ENCODE results near the gene YTHDF1. TPM values are rescaled to one million over a fixed set of nuclear protein-coding genes. Genes with fewer than 3 reads are reported as not detected.

The YTHDF1 gene
- total and polyA plus RNA-seq, 2 of the 4 experiments (the other 2 are of a cell fraction) = 10.9 to 22.6 TPM

DNA sequence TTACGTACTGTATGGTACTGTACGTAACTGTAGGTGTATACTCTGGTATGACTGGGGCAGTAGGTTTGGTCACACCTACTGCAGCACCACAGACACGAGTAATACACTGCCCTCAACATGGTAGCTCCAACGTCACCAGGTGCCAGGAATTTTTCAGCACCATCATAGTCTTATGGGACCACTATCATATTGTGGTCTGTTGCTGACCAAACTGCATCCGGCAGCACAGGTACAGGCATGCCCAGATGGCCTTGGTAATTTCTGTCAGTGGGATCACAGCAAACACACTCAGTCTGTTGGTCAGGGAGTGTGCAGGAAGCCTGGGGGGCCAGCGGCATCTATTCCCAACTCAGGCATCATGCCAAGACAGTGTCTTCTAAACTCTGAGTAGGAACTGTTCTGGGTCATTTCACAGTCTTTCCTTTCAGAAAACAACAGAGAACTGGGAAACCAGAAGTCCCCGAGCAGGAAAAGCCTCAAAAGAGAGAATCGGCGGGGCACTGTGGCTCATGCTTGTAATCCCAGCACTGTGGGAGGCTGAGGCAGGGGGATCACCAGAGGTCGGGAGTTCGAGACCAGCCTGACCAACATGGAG is 5.8 kb downstream of the YTHDF1 start:
- Histone ChIP-seq H3K36me3 (ENCODE audit: control insufficient read depth, insufficient read depth, low read length) (peaks cover 54% of the 10 kb centered on the region), H3K4me3 (ENCODE audit: insufficient read depth, low read depth, low read length) (no peak overlapping the region), H2AK5ac (ENCODE audit: low read depth, low read length) (no peak overlapping the region), H4K5ac (ENCODE audit: low read depth, low read length) (no peak overlapping the region), H3K9ac (ENCODE audit: low read depth, low read length) (no peak overlapping the region), H2BK5ac (ENCODE audit: low read depth, low read length, poor library complexity, severe bottlenecking) (no peak overlapping the region), H4K91ac (ENCODE audit: insufficient read depth, low read depth, low read length) (no peak overlapping the region), H2AFZ (replicated peaks; ENCODE audit: low read length, poor library complexity) (no peak overlapping the region), H4K20me1 (ENCODE audit: insufficient read depth, low read length) (peaks cover 93% of the 10 kb centered on the region), H3K4me2 (ENCODE audit: low read depth, low read length) (no peak overlapping the region), H3K9me3 (ENCODE audit: control insufficient read depth, insufficient read depth, low read length) (no peaks in the 10 kb centered on the region), H2BK15ac (ENCODE audit: low read depth, low read length) (no peak overlapping the region), H3K27ac (ENCODE audit: insufficient read depth, low read length) (no peak overlapping the region), H3K14ac (replicated peaks; ENCODE audit: low read depth, low read length) (no peak overlapping the region), H3K79me1 (ENCODE audit: low read depth in 1 of 2, low read length in 2 of 2) (peaks cover 39 to 84% of the 10 kb centered on the region in 2 experiments), H2AK9ac (replicated peaks; ENCODE audit: low read depth, low read length, poor library complexity) (no peak overlapping the region), H3K9me1 (ENCODE audit: insufficient read depth, low read length) (peaks cover 6% of the 10 kb centered on the region; the same call in 1 of the 2 replicates), H3K4ac (ENCODE audit: low read depth, low read length) (no peak overlapping the region), H3K23ac (ENCODE audit: low read depth, low read length) (no peak overlapping the region), H3K18ac (ENCODE audit: low read depth, low read length) (no peak overlapping the region), H3K56ac (ENCODE audit: extremely low read depth, insufficient read depth, low read length) (no peak overlapping the region), H2BK20ac (ENCODE audit: low read depth, low read length) (no peak overlapping the region), H3K27me3 (ENCODE audit: control insufficient read depth, insufficient read depth, low read length) (no peaks in the 10 kb centered on the region), H2BK120ac (ENCODE audit: low read depth, low read length) (no peak overlapping the region), H4K8ac (ENCODE audit: low read depth in 2 of 2, low read length in 2 of 2) (no peak overlapping the region), H3K4me1 (ENCODE audit: control insufficient read depth, insufficient read depth, low read length) (peaks cover 4% of the 10 kb centered on the region)
- TF ChIP-seq RCOR1 (IDR thresholded peaks at IDR 0.05; ENCODE audit: insufficient replicate concordance, low read length) (no peak), CEBPB (IDR thresholded peaks at IDR 0.05; ENCODE audit: low read depth, low read length) (no peak), MAZ (IDR thresholded peaks at IDR 0.05; ENCODE audit: borderline replicate concordance, low read depth, low read length) (no peak), MAFK (IDR thresholded peaks at IDR 0.05; ENCODE audit: low read depth, low read length) (no peak), RFX5 (IDR thresholded peaks at IDR 0.05; ENCODE audit: low read depth, low read length) (no peak), CHD1 (IDR thresholded peaks at IDR 0.05; ENCODE audit: low read depth, low read length) (no peak), MXI1 (IDR thresholded peaks at IDR 0.05; ENCODE audit: borderline replicate concordance, low read depth, low read length) (no peak), SMC3 (IDR thresholded peaks at IDR 0.05; ENCODE audit: low read depth, low read length) (no peak), BHLHE40 (IDR thresholded peaks at IDR 0.05; ENCODE audit: low read depth, low read length) (no peak), FOS (IDR thresholded peaks at IDR 0.05; ENCODE audit: low read depth, low read length) (no peak), POLR2A (IDR thresholded peaks at IDR 0.05; ENCODE audit: low read depth, low read length) (no peak), RAD21 (IDR thresholded peaks at IDR 0.05; ENCODE audit: low read length) (no peak), NFE2L2 (IDR thresholded peaks at IDR 0.05; ENCODE audit: low read depth, low read length) (no peak)
- TF ChIP-seq, protein P1, sequence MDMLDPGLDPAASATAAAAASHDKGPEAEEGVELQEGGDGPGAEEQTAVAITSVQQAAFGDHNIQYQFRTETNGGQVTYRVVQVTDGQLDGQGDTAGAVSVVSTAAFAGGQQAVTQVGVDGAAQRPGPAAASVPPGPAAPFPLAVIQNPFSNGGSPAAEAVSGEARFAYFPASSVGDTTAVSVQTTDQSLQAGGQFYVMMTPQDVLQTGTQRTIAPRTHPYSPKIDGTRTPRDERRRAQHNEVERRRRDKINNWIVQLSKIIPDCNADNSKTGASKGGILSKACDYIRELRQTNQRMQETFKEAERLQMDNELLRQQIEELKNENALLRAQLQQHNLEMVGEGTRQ (IDR thresholded peaks at IDR 0.05; ENCODE audit: low read depth, low read length) = no peak
- TF ChIP-seq, protein P2, sequence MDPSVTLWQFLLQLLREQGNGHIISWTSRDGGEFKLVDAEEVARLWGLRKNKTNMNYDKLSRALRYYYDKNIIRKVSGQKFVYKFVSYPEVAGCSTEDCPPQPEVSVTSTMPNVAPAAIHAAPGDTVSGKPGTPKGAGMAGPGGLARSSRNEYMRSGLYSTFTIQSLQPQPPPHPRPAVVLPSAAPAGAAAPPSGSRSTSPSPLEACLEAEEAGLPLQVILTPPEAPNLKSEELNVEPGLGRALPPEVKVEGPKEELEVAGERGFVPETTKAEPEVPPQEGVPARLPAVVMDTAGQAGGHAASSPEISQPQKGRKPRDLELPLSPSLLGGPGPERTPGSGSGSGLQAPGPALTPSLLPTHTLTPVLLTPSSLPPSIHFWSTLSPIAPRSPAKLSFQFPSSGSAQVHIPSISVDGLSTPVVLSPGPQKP (IDR thresholded peaks at IDR 0.05; ENCODE audit: borderline replicate concordance, low read depth, low read length) = no peak
- TF ChIP-seq, protein P3, sequence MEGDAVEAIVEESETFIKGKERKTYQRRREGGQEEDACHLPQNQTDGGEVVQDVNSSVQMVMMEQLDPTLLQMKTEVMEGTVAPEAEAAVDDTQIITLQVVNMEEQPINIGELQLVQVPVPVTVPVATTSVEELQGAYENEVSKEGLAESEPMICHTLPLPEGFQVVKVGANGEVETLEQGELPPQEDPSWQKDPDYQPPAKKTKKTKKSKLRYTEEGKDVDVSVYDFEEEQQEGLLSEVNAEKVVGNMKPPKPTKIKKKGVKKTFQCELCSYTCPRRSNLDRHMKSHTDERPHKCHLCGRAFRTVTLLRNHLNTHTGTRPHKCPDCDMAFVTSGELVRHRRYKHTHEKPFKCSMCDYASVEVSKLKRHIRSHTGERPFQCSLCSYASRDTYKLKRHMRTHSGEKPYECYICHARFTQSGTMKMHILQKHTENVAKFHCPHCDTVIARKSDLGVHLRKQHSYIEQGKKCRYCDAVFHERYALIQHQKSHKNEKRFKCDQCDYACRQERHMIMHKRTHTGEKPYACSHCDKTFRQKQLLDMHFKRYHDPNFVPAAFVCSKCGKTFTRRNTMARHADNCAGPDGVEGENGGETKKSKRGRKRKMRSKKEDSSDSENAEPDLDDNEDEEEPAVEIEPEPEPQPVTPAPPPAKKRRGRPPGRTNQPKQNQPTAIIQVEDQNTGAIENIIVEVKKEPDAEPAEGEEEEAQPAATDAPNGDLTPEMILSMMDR (conservative IDR thresholded peaks at IDR 0.05; ENCODE audit: low read depth, low read length) = no peak
- dilution Hi-C loops (cut with HindIII; ENCODE audit: low sequenced_read_pairs, unreplicated experiment) = no loop called here
- ChIA-PET CTCF (no interaction called here), POLR2A (ENCODE audit: unreplicated experiment) (no interaction called here)
- in situ Hi-C loops (cut with MboI; ENCODE audit: low sequenced_read_pairs) = no loop called here
- no peak for ATAC-seq (ENCODE audit: low read depth)
- 84% methylated on average over 3 of the region's 11 CpGs; no CpG with 5 or more reads in 1 of the 2 experiments for WGBS, 2 experiments (ENCODE audit: extremely low coverage in 2 of 2, insufficient read length in 1 of 2)
- DNase-seq = no peak
- intact Hi-C loops (cut with micrococcal nuclease) = no loop called here
- BruUV-seq (replicated peaks) = no TSS peak
